H1 (cell line): ENCODE results near the gene TGM6. TPM values are rescaled to one million over a fixed set of nuclear protein-coding genes. Genes with fewer than 3 reads are reported as not detected.

Experiments
- CTCF ChIA-PET: fragments of 300-600 bp; sonication (Branson Sonifier 250); formaldehyde crosslinking; loops from one replicate; lab custom pipeline; 2021; ENCODE audit not compliant: partially characterized antibody; lab: Charles Lee
- POLR2A ChIA-PET: fragments of 300-600 bp; sonication (Branson Sonifier 250); formaldehyde crosslinking; loops from one replicate; lab custom pipeline; 2021; ENCODE audit warnings: inconsistent platforms; ENCODE audit not compliant: partially characterized antibody; lab: Charles Lee
- DNase-seq, 2 experiments: peaks; one replicate each; pipeline versions ENCODE4 v3.0.0 to v3.0.0-alpha.2; 2010 to 2022; ENCODE audit warnings: low spot score in 2 of 2, low read depth in 1 of 2, mixed read lengths in 1 of 2
- FAIRE-seq: peaks from 2 replicates; lab custom pipeline; 2011; peaks lifted over from hg19 to GRCh38; lab: Jason Lieb, UNC
- H2AFZ ChIP-seq: 2 replicates; pipeline ENCODE4 v1.8.1; 2012; ENCODE audit warnings: low read length, inconsistent platforms
- H2AK5ac ChIP-seq: 2 replicates; pipeline ENCODE4 v1.6.1; 2013; ENCODE audit warnings: low read depth, low read length
- H2BK120ac ChIP-seq: replicated peaks from 2 replicates; pipeline ENCODE3; 2013; ENCODE audit warnings: low read depth, low read length, inconsistent platforms
- H2BK12ac ChIP-seq: 2 replicates; pipeline ENCODE4 v1.6.1; 2013; ENCODE audit warnings: low read depth, low read length
- H2BK15ac ChIP-seq: 2 replicates; pipeline ENCODE4 v1.6.1; 2013; ENCODE audit warnings: low read length
- H2BK20ac ChIP-seq: 2 replicates; pipeline ENCODE4 v1.6.1; 2013; ENCODE audit warnings: low read length
- H2BK5ac ChIP-seq: 2 replicates; pipeline ENCODE4 v1.6.1; 2013; ENCODE audit warnings: low read depth, low read length
- H3K14ac ChIP-seq: 2 replicates; pipeline ENCODE4 v1.6.1; 2013; ENCODE audit warnings: inconsistent platforms; ENCODE audit not compliant: insufficient read length
- H3K18ac ChIP-seq: 2 replicates; pipeline ENCODE4 v1.6.1; 2013; ENCODE audit warnings: low read length; ENCODE audit errors: extremely low read depth
- H3K23ac ChIP-seq: 2 replicates; pipeline ENCODE4 v1.6.1; 2013; ENCODE audit warnings: inconsistent platforms; ENCODE audit not compliant: insufficient read length
- H3K23me2 ChIP-seq: 2 replicates; pipeline ENCODE4 v1.6.1; 2013; ENCODE audit warnings: low read depth, low read length
- H3K27ac ChIP-seq: 2 replicates; pipeline ENCODE4 v1.6.1; 2011; ENCODE audit warnings: low read depth, low read length, inconsistent platforms
- H3K27me3 ChIP-seq, 4 experiments: replicated peaks in 1 of 4; 1 replicate in 1 of 4; 2 replicates in 3 of 4; pipeline versions ENCODE4 v1.6.1 to v1.8.1; 2011 to 2013; ENCODE audit warnings: low read length in 3 of 4, mild to moderate bottlenecking in 3 of 4, inconsistent platforms in 2 of 4, mixed read lengths in 2 of 4, moderate library complexity in 1 of 4; ENCODE audit not compliant: control insufficient read depth in 3 of 4, insufficient read depth in 3 of 4; ENCODE audit errors: extremely low read depth in 1 of 4
- H3K36me3 ChIP-seq, 4 experiments: 2 replicates each; pipeline versions ENCODE4 v1.6.1 to v1.8.1; 2011 to 2013; ENCODE audit warnings: mild to moderate bottlenecking in 4 of 4, low read length in 3 of 4, moderate library complexity in 2 of 4, control low read depth in 1 of 4, inconsistent platforms in 1 of 4; ENCODE audit not compliant: insufficient read depth in 4 of 4, control insufficient read depth in 2 of 4
- H3K4ac ChIP-seq: replicated peaks from 2 replicates; pipeline ENCODE3; 2013; ENCODE audit warnings: low read length, low read depth, mixed read lengths, inconsistent platforms; ENCODE audit not compliant: insufficient read length
- H3K4me1 ChIP-seq, 4 experiments: replicated peaks in 1 of 4; 1 replicate in 1 of 4; 2 replicates in 3 of 4; pipeline versions ENCODE4 v1.6.1 to v1.8.1; 2011 to 2013; ENCODE audit warnings: low read length in 3 of 4, inconsistent platforms in 2 of 4, mixed read lengths in 1 of 4; ENCODE audit not compliant: insufficient read depth in 4 of 4, control insufficient read depth in 3 of 4
- H3K4me2 ChIP-seq, 2 experiments: 2 replicates each; pipeline versions ENCODE4 v1.6.1 to v1.8.1; 2011 to 2013; ENCODE audit warnings: low read depth in 2 of 2, low read length in 2 of 2, control low read depth in 1 of 2, inconsistent platforms in 1 of 2, mild to moderate bottlenecking in 1 of 2; ENCODE audit not compliant: insufficient read depth in 1 of 2
- H3K4me3 ChIP-seq, 4 experiments: fragments of 200-600, 300-600 bp in 1 of 4; sonication (generic), shearing (Covaris generic), sonication (Bioruptor Twin) in 1 of 4; 2 replicates each; pipeline versions ENCODE4 v1.5.1 to v1.8.1; 2011 to 2016; ENCODE audit warnings: low read length in 4 of 4, low read depth in 3 of 4, control low read depth in 2 of 4, inconsistent platforms in 2 of 4, mild to moderate bottlenecking in 2 of 4, mixed read lengths in 1 of 4, moderate library complexity in 1 of 4; ENCODE audit not compliant: insufficient read depth in 2 of 4; ENCODE audit errors: extremely low read depth in 1 of 4
- H3K56ac ChIP-seq: replicated peaks from 2 replicates; pipeline ENCODE3; 2013; ENCODE audit warnings: low read depth, mild to moderate bottlenecking, mixed read lengths, low read length, inconsistent platforms; ENCODE audit not compliant: insufficient read length
- H3K79me1 ChIP-seq: 2 replicates; pipeline ENCODE4 v1.6.1; 2013; ENCODE audit warnings: low read depth, low read length, control low read depth
- H3K79me2 ChIP-seq, 2 experiments: 2 replicates each; pipeline versions ENCODE4 v1.6.1 to v1.8.1; 2012 to 2013; ENCODE audit warnings: low read length in 2 of 2, mild to moderate bottlenecking in 2 of 2, inconsistent platforms in 1 of 2; ENCODE audit not compliant: insufficient read depth in 2 of 2, control insufficient read depth in 1 of 2
- H3K9ac ChIP-seq, 4 experiments: replicated peaks in 1 of 4; 1 replicate in 1 of 4; 2 replicates in 3 of 4; pipeline versions ENCODE4 v1.6.1 to v1.8.1; 2011 to 2013; ENCODE audit warnings: low read depth in 3 of 4, low read length in 3 of 4, control low read depth in 2 of 4, mild to moderate bottlenecking in 2 of 4, moderate library complexity in 2 of 4, inconsistent platforms in 1 of 4; ENCODE audit errors: extremely low read depth in 1 of 4
- H3K9me3 ChIP-seq, 2 experiments: 2 replicates each; pipeline versions ENCODE4 v1.6.1 to v1.8.1; 2012 to 2013; ENCODE audit warnings: mild to moderate bottlenecking in 2 of 2, moderate library complexity in 2 of 2, control low read depth in 1 of 2, inconsistent platforms in 1 of 2, low read depth in 1 of 2, low read length in 1 of 2, mixed read lengths in 1 of 2; ENCODE audit not compliant: insufficient read depth in 2 of 2
- H4K20me1 ChIP-seq, 2 experiments: replicated peaks in 1 of 2; 2 replicates each; pipeline versions ENCODE3 to v1.8.1; 2011 to 2013; ENCODE audit warnings: inconsistent platforms in 2 of 2, low read length in 2 of 2, mild to moderate bottlenecking in 1 of 2; ENCODE audit not compliant: insufficient read depth in 2 of 2, control insufficient read depth in 1 of 2
- H4K5ac ChIP-seq: 2 replicates; pipeline ENCODE4 v1.6.1; 2013; ENCODE audit warnings: low read length, low read depth, mixed read lengths, inconsistent platforms; ENCODE audit not compliant: insufficient read length
- H4K8ac ChIP-seq: 2 replicates; pipeline ENCODE4 v1.8.0; 2013; ENCODE audit warnings: mild to moderate bottlenecking, moderate library complexity, low read length, inconsistent platforms; ENCODE audit not compliant: insufficient read depth; ENCODE audit errors: extremely low read depth
- H4K91ac ChIP-seq: replicated peaks from 2 replicates; pipeline ENCODE3; 2013; ENCODE audit warnings: low read length, mixed read lengths, inconsistent platforms; ENCODE audit not compliant: insufficient read length
- ASH2L ChIP-seq: fragments of 200-600, 300-600 bp; sonication (generic); IDR thresholded peaks from one replicate; pipeline ENCODE4 v1.7.1; 2017; ENCODE audit warnings: low read length
- BACH1 ChIP-seq: IDR thresholded peaks from 2 replicates; pipeline ENCODE4 v1.6.1; 2012; ENCODE audit warnings: low read length, improper control_type of control experiment
- BCL11A ChIP-seq, 2 experiments: IDR thresholded peaks; one replicate each; pipeline ENCODE4 v1.6.1; 2011; ENCODE audit warnings: low read depth in 2 of 2, low read length in 2 of 2, mild to moderate bottlenecking in 2 of 2
- CBX8 ChIP-seq: fragments of 300-800, 300-1000 bp; sonication (generic); IDR thresholded peaks from 2 replicates; pipeline ENCODE4 v1.7.1; 2016; ENCODE audit warnings: low read depth, low read length, borderline replicate concordance
- CEBPB ChIP-seq: IDR thresholded peaks from 2 replicates; pipeline ENCODE4 v1.6.1; 2012; ENCODE audit warnings: low read depth, low read length
- KDM4A ChIP-seq: IDR thresholded peaks from one replicate; pipeline ENCODE4 v1.7.1; 2012; ENCODE audit warnings: low read depth, mild to moderate bottlenecking, moderate library complexity, low read length, inconsistent platforms; ENCODE audit not compliant: severe bottlenecking
- MAFK ChIP-seq: IDR thresholded peaks from 2 replicates; pipeline ENCODE4 v1.6.1; 2012; ENCODE audit warnings: low read depth, mild to moderate bottlenecking, improper control_type of control experiment, low read length
- NRF1 ChIP-seq: IDR thresholded peaks from 2 replicates; pipeline ENCODE4 v1.6.1; 2011; ENCODE audit warnings: mild to moderate bottlenecking, low read depth, low read length, improper control_type of control experiment
- RBBP5 ChIP-seq: IDR thresholded peaks from 2 replicates; pipeline ENCODE4 v1.7.1; 2012; ENCODE audit warnings: low read depth, mild to moderate bottlenecking, inconsistent platforms, low read length, moderate library complexity, borderline replicate concordance
- RXRA ChIP-seq: IDR thresholded peaks from 2 replicates; pipeline ENCODE4 v1.6.1; 2011; ENCODE audit warnings: low read depth, mild to moderate bottlenecking, low read length, moderate library complexity; ENCODE audit not compliant: insufficient read depth
- SRF ChIP-seq: IDR thresholded peaks from 2 replicates; pipeline ENCODE4 v1.6.1; 2011; ENCODE audit warnings: mild to moderate bottlenecking, low read depth, low read length, moderate library complexity
- WGBS, 2 experiments: shearing (Covaris generic) in 1 of 2; methylation state at CpG; one replicate each; pipeline versions ENCODE4 v1.1.6 to v1.1.7; 2013 to 2015; ENCODE audit warnings: low lambda C conversion rate in 2 of 2, mixed read lengths in 2 of 2, inconsistent platforms in 1 of 2, low coverage in 1 of 2, missing lambda C conversion rate in 1 of 2; ENCODE audit not compliant: insufficient replicate concordance in 2 of 2, insufficient coverage in 1 of 2, insufficient read length in 1 of 2; ENCODE audit errors: extremely low coverage in 1 of 2, missing lambda C conversion rate in 1 of 2; 5-methylcytosine and 5-hydroxymethylcytosine counted together
- polyA plus RNA-seq, 7 experiments: library from polyadenylated mRNA; depleted of rRNA in 3 of 7; stranded (reverse) in 5 of 7; unstranded in 2 of 7; fragments of >200 nt in 5 of 7; fragments of 200-250 nt in 2 of 7; gene quantifications; 1 replicate in 5 of 7; 2 replicates in 1 of 7; 4 replicates in 1 of 7; pipeline versions ENCODE4 v1.2.1 to v1.2.3, GENCODE V29; 2011 to 2013; ENCODE audit warnings: missing spikeins in 2 of 7, mixed read lengths in 2 of 7
- total RNA-seq: library from RNA; stranded (reverse); fragmentation: NEBNext Ultra II Directional; extraction: Animal tissue kit (Norgen Biotek cat#: 25700); gene quantifications from 2 replicates; pipeline ENCODE4 v1.2.1, GENCODE V29; 2021
- TF ChIP-seq, protein P1 (sequence below), 3 experiments: IDR thresholded peaks; 1 replicate in 2 of 3; 2 replicates in 1 of 3; pipeline versions ENCODE4 v1.5.1 to v1.6.1; 2011; ENCODE audit warnings: low read length in 3 of 3, mild to moderate bottlenecking in 3 of 3, inconsistent platforms in 2 of 3, low read depth in 1 of 3, moderate library complexity in 1 of 3; ENCODE audit not compliant: insufficient read depth in 1 of 3; ENCODE audit errors: control extremely low read depth in 1 of 3

TGM6 gene
- total and polyA plus RNA-seq, 2 of the 8 experiments (the other 6 are each of a cell fraction or from before 2014, with no cell fraction given), result 0.03 TPM; not detected in 1

DNA sequence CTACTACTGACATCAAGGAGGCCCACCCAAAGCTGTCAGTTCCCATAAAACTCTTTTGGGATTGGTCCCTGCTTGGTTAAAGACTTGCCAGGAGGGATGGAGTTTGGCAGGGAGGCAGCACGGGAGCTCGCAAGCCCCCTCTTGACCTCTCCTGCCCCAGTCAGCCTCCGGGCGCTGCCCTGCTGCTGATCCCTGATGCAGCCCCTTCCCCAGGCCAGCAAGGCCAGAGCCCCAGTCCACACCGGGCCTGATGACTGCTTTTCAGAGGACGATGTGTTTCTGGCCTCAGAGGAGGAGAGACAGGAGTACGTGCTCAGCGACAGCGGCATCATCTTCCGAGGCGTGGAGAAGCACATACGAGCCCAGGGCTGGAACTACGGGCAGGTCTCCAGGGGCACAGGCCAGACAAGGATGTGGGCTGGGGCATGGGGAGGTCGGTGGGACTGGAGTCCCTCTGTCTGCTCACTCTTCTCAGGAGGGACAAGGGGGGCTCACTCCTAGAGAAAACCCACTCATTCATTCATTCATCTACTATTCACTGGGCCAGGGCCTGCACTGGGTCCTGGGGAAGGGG, 15.6 kb downstream of the TGM6 start:
- FAIRE-seq, result no peak
- H3K36me3 ChIP-seq, result no peaks in the 10 kb centered on the region
- H3K27ac ChIP-seq, result no peak overlapping the region
- no peak overlapping the region for H2BK12ac ChIP-seq
- no peaks in the 10 kb centered on the region for H3K27me3 ChIP-seq
- no peaks in the 10 kb centered on the region for H3K9me3 ChIP-seq
- H3K56ac ChIP-seq, result no peak overlapping the region
- no peaks in the 10 kb centered on the region for H3K23me2 ChIP-seq
- H2BK5ac ChIP-seq, result no peak overlapping the region
- no peak overlapping the region for H3K4me3 ChIP-seq
- no peak for DNase-seq
- no peak overlapping the region for H2BK15ac ChIP-seq
- CTCF ChIA-PET, result interaction anchor here (0.6 to 18.3 kb wide), 9 partner anchors 12 to 619 kb away, joined by 3 to 210 read pairs (median 3); partner anchors contain the start of gene TGM6
- H4K8ac ChIP-seq, result no peak overlapping the region
- H2AK5ac ChIP-seq, result no peak overlapping the region
- no peak overlapping the region for H3K23ac ChIP-seq
- H3K4me1 ChIP-seq, result no peaks in the 10 kb centered on the region
- no peak overlapping the region for H3K4ac ChIP-seq
- no peaks in the 10 kb centered on the region for H3K79me2 ChIP-seq
- H3K4me2 ChIP-seq, result no peak overlapping the region
- 88% methylated on average over 13 of the region's 14 CpGs; no CpG with 5 or more reads in 1 of the 2 experiments for WGBS, 2 experiments
- no peaks in the 10 kb centered on the region for H4K20me1 ChIP-seq
- POLR2A ChIA-PET, result no interaction called here
- no peak overlapping the region for H4K91ac ChIP-seq
- H2BK120ac ChIP-seq, result no peak overlapping the region
- no peak overlapping the region for H2BK20ac ChIP-seq
- no peak overlapping the region for H4K5ac ChIP-seq
- no peak overlapping the region for H3K14ac ChIP-seq
- no peak overlapping the region for H3K18ac ChIP-seq
- no peak overlapping the region for H3K9ac ChIP-seq
- H2AFZ ChIP-seq, result no peak overlapping the region
- no peaks in the 10 kb centered on the region for H3K79me1 ChIP-seq
- no peak for TF ChIP-seq CBX8
- no peak for TF ChIP-seq BCL11A (IDR thresholded peaks at IDR 0.05; ENCODE audit: low read depth in 2 of 2, low read length in 2 of 2)
- TF ChIP-seq, protein P1, sequence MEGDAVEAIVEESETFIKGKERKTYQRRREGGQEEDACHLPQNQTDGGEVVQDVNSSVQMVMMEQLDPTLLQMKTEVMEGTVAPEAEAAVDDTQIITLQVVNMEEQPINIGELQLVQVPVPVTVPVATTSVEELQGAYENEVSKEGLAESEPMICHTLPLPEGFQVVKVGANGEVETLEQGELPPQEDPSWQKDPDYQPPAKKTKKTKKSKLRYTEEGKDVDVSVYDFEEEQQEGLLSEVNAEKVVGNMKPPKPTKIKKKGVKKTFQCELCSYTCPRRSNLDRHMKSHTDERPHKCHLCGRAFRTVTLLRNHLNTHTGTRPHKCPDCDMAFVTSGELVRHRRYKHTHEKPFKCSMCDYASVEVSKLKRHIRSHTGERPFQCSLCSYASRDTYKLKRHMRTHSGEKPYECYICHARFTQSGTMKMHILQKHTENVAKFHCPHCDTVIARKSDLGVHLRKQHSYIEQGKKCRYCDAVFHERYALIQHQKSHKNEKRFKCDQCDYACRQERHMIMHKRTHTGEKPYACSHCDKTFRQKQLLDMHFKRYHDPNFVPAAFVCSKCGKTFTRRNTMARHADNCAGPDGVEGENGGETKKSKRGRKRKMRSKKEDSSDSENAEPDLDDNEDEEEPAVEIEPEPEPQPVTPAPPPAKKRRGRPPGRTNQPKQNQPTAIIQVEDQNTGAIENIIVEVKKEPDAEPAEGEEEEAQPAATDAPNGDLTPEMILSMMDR (IDR thresholded peaks at IDR 0.05; ENCODE audit: control extremely low read depth in 1 of 3, insufficient read depth in 1 of 3, low read depth in 1 of 3, low read length in 3 of 3), result no peak
- no peak for TF ChIP-seq RXRA
- TF ChIP-seq RBBP5, result no peak
- no peak for TF ChIP-seq NRF1
- TF ChIP-seq MAFK, result no peak
- TF ChIP-seq ASH2L, result no peak
- TF ChIP-seq BACH1, result no peak
- no peak for TF ChIP-seq SRF
- no peak for TF ChIP-seq KDM4A
- TF ChIP-seq CEBPB, result no peak
